Activated CD8-positive, alpha-beta memory T cell treated with anti-CD3 and anti-CD28 coated beads, Interleukin-2, amount 50 U/mL, for 48 hours (primary cell): ENCODE data around the gene RPLP1.

ENCODE experiments used
- DNase-seq: peaks from one replicate; pipeline ENCODE4 v3.0.0-alpha.2; 2020

Gene RPLP1

DNA sequence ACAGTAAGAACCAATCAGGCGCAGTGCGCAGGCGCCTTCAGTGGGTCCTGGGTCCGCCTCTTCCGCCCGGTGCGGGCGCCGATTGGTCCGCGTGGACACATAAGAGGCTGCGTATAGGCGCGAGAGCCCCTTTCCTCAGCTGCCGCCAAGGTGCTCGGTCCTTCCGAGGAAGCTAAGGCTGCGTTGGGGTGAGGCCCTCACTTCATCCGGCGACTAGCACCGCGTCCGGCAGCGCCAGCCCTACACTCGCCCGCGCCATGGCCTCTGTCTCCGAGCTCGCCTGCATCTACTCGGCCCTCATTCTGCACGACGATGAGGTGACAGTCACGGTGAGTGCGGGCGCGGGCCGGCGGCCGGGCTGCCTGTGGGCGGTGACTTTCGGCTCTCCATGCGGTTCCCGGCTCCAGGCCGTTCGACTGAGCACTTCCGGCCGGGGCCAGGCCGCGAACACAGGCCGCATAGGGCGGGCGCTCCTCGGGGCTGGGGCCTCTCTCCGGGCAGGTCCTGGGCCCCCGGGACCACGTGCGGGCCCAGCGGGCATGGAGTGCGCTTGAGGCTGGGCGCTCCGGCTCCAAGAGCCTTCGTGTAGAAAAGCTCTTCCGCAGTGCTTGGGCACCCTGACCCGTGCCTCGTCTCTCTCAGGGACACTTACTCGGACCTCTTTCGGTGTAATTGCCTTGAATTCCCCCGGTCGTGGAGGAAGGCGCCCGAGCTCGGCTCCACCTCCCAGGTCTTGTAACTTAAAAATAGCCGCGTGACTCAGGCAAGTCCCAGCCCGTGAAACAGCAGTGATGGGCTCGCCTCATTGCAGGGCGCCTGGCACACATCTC, at the start of gene RPLP1:
Gene RPLP1 (plus strand): TSS at position 127 of the 830 bp plus-strand sequence. CDS start 131 bp downstream, at position 258.
- DNase-seq = peak; percentile 98

DNA sequence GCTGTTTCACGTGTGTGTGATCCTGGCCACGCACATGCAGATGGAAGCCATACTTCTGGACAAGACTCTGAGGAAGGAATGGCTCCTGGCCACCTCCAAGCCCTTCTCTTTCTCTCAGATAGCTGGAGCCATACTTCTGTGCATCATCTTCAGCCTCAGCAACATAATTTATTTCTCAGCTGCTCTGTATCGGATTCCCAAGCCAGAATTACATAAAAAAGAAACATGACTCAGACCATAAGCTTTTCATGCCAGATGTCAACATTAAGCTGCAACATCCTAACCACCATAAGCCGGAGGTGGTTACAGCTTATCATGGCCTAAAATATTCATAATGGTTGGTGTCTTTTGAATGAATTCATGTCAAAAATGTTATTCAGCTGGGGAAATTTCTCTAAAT, 49.0 kb upstream of the RPLP1 start:
- no peak for DNase-seq

- no peak for DNase-seq
Measured at GRCh38 chr15:69405110-69405509, 47.5 kb upstream of the RPLP1 start.

DNA sequence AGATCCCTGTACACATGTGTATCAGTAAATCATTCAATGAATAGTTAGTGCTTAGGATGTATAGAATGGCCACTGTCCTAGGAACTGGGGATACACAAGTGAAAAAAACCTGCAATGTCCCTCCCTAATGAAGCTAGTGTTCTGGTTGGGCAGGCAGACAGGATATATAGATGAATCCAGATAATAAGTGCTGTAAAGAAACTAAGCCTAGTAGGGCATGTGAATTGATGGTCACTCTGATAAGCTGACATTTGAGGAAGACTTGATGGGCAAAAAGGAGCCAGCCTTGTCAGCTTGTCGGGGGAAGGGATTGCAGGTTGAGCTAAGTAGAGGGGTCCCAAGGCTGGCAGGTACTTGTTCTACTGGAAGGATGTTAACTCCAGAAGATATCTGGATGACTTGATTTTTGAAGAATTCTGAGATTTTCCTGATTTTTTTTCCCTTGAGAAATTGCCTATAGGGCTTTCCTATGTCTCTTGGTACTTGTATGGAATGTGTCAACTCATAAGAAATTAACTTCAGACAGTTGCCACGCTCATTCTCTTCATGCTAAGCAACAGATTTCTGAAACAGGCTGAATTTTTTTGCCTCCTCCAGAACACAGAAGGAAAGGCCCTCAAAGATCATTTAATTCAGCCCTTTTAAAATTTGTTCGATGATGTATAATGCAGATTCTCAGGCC, 44.8 kb upstream of the RPLP1 start:
- DNase-seq = no peak

- no peak for DNase-seq
Measured at GRCh38 chr15:69408841-69409240, 43.8 kb upstream of the RPLP1 start.

DNA sequence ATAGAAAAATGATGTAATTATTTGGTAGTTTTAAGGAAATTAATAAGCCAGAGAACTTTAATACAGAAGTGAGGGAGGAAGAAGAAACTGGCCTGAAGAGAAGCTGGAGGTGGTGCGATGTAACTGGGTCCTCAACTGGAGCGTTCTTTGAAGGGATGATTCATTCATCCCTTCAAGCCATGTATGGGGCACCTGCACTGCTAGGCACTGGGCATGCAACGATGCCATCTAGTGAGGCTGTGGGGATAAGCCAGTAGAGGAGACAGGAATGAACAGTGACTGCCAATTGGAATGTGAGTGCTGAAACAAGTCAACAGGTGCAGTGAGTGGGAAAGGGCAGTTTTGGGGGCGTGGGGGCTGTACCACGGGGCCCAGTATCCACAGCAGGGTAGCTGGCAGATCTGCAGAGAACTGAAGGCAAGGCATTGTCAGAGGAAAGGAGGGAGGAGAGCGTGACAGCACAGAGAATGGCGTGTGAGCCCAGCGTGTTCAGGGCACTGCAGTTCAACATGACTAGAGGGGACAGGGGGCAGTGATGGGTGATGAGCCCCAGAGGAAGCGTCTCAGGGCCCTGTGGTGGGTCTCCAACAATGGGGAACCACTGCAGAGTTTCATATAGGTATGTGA, 42.3 kb upstream of the RPLP1 start:
- DNase-seq = peak; percentile 57

GRCh38 chr15:69412274-69412673, 40.3 kb upstream of the RPLP1 start:
- no peak for DNase-seq

GRCh38 chr15:69412701-69413100, 39.9 kb upstream of the RPLP1 start:
- DNase-seq = no peak

DNA sequence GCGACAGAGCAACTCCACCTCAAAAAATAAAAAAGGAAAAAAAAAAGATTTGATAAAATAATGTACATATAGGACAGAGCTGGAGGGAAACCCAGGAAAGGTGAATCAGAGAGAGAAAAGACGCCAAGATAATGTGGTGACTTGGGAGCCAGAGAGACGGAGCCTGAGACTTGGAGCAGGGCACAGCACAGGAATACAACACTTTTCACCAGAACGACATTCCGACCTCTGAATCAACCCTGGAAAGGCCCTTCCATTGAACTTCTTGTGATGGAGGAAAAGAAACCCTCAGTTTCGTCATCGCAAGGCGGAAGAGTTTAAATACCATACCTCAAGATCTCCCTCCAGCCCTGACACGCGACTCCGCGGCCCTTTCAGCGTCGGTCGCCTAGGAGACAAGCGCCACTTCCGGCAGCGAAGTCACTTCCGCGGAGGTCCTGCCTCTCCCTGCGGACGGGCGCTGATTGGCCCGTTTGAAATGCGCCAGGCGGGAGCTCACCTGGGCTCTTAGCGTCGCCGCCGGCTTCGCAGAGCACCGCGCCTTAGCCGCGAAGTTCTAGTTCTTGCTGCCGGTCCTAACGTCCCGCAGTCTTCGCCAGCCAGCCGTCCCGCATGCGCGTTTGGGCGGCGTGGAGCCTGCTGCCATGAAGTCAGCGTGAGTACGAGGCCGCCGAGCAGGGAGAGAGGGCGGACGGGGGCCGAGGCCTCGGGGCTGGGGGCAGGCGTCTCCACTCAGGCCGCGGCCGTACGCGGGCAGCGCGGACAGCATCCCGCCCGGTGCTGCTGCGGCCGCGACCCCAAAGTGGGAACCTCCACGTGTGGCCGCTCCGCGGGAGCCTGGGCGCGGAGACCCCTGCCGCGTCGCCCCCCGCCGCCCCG, 38.6 kb upstream of the RPLP1 start, which contains the start of gene KIF23:
Gene KIF23 (plus strand): TSS at position 528 of the 879 bp plus-strand sequence. CDS start 117 bp downstream, at position 645.
- DNase-seq = peak; percentile 94

DNA sequence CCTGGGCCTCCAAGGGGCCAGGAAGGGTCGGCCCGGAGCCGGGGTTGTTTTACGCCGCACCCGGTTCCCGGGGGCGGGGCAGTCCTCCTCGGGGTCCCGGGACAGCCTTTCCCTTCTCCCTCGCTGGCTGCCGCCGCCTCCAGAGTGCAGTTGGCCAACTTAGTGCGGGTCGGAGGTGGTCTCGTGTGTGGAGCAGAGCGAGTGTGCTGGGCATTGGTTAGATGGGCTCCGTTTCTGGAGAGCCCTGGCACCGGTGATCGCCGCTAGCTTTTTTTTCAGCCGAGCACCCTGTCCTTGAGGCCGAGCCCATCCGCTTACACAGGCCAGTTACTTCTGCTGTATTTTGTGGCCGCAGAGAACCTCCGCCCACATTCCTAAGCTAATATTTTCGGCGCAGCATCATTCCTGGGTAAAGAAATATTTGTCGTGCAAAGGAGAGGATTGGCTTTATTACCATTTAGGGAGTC, 37.9 kb upstream of the RPLP1 start:
- DNase-seq = peak; percentile 69

DNA sequence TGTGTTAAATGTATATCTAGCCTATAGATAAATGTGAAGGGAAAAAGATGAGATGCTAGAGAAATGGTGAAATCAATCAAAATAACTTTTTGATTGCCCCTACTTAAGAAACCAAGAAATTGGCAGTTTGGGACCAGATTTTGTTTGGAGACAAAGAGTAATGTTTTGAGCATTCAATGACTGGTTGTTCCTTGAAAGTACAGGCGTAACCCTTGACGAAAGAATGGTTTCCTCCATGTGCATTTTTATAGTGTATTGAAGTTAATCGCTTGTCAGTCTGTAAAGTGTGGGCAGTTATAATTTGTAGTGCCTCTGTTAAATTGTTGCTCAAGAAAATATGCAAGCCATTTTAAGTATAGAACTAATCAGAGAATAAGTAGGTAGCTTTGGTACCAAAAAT, 37.2 kb upstream of the RPLP1 start:
- DNase-seq = no peak

GRCh38 chr15:69417581-69417980, 35.0 kb upstream of the RPLP1 start:
- DNase-seq = no peak

GRCh38 chr15:69421498-69421897, 31.1 kb upstream of the RPLP1 start:
- DNase-seq = no peak

- no peak for DNase-seq
Measured at GRCh38 chr15:69422336-69422895, 30.2 kb upstream of the RPLP1 start.

- DNase-seq = no peak
Measured at GRCh38 chr15:69424001-69424400, 28.6 kb upstream of the RPLP1 start.

DNA sequence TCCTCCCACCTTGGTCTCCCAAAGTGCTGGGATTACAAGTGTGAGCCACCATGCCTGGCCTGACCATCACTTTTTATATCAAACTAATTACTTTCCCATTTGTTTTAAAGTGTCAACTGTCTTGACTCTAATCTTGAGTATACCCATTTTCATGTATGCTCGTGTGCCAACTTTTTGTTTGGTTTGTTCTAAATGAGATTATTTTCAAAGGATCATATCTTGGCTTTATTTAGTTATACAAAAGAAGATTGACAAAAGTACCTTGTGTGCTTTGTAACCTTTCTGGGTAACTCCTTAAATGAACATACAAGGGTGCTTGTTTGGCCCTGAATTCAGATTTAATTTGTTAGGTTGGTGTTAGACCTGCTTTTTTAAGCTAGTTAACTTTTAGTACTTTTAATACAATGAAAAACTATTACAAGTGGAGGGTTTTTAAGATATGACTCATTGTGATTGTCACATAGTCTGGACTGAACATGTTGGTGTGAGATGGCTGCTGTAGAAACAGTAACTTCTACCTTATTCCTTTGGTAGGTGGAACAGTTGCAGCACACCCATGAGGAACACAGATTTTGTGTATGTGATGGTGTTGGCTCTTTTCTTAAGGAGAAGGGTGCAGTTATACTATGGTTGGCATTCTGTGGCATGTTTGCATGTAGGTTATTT, 27.7 kb upstream of the RPLP1 start:
- DNase-seq = no peak

DNA sequence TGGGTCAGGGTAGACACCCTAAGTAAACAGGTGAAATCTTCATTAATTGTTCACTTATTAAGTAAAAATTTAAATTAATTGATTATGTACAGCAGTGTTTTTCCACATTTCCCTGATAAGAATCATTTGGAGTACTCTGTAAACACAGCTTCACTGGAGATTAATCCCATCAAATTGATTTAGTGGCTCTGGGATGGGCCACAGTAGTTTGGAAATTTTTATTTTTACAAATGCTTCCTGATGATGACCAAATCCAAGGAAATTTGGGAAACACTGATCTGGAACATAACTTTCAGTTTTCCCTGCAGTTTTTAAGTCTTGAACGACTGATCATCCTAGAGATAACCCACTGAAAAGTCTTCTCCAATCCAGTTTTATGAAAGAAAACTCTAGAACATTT, 18.8 kb upstream of the RPLP1 start:
- no peak for DNase-seq

DNA sequence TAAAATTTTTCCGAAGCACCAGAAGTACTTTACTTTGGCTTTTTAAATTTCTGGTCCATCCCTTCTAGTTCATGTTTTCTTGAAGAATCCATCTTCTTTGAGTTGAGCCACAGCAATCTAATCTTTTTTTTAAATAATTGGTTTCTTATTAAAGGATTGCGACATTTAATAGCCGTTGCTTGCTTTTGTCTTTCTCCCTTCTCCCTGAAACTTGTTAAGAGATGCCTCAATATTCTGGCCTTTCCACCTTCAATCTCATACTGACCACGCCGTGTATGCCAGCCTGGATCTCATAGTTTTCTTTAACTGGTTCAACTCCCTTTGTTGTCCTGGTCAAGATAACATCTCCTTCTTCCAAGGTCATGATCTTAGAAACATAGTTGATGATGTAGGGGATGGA, 18.4 kb upstream of the RPLP1 start:
- no peak for DNase-seq

GRCh38 chr15:69434679-69435078, 17.9 kb upstream of the RPLP1 start:
- DNase-seq = no peak

DNA sequence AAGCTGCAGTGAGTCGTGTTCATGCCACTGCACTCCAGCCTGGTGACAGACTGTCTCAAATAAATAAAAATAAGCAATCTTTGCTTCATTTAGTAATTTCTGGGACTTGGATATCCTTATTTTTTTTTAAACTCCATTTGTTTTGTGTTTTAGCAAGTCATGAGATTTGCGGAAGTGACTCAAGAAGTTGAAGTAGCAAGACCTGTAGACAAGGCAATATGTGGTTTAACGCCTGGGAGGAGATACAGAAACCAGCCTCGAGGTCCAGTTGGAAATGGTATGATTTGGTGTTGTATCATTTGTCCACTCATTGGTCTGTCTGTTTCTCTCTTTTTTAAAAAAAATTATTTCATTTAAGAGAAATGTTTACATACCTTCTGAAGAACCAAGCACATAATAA, 16.6 kb upstream of the RPLP1 start:
- DNase-seq = no peak

DNA sequence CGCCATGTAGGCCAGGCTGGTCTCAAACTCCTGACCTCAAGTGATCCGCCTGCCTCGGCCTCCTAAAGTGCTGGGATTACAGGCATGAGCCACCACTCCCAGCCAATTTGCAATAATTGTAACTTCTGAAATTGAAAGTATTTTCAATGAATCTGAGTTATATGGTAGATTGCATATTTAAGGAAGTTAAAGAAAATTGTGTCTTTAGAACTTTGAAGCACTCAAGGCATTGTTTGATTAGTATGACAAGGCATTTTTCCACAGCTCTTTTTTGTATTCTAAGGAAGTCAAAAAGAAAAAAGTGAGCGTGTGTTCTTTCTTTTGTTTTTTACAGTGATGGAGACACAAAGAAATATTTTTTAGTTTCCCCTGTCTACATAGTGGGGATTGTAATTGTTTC, 15.7 kb upstream of the RPLP1 start:
- no peak for DNase-seq

GRCh38 chr15:69439623-69440022, 13.0 kb upstream of the RPLP1 start:
- no peak for DNase-seq
